Nephron (organoid): ENCODE results near the gene KBTBD12.

Source experiments
- H3K27ac Mint-ChIP-seq, 3 experiments: 2 replicates each; pipeline ENCODE4 v1.8.0; 2020; ENCODE audit warnings: mixed read lengths in 3 of 3, mild to moderate bottlenecking in 2 of 3, moderate library complexity in 1 of 3
- H3K27me3 Mint-ChIP-seq: 2 replicates; pipeline ENCODE4 v1.8.0; 2021; ENCODE audit warnings: low read depth, mild to moderate bottlenecking, moderate library complexity, mixed read lengths
- H3K36me3 Mint-ChIP-seq: 2 replicates; pipeline ENCODE4 v1.8.0; 2020; ENCODE audit warnings: low read depth, mixed read lengths
- H3K4me1 Mint-ChIP-seq: 2 replicates; pipeline ENCODE4 v1.8.0; 2020; ENCODE audit warnings: mixed read lengths
- H3K4me3 Mint-ChIP-seq, 3 experiments: 2 replicates each; pipeline ENCODE4 v1.8.0; 2020; ENCODE audit warnings: mild to moderate bottlenecking in 3 of 3, mixed read lengths in 3 of 3, moderate library complexity in 2 of 3
- H3K9me3 Mint-ChIP-seq: 2 replicates; pipeline ENCODE4 v1.8.0; 2020; ENCODE audit warnings: mixed read lengths
- CTCF ChIP-seq, 3 experiments: fragments of 200-600 bp; sonication (generic); IDR thresholded peaks; one replicate each; pipeline ENCODE4 v1.5.0; 2021; ENCODE audit warnings: antibody characterized with exemption in 3 of 3; ENCODE audit not compliant: unreplicated experiment in 3 of 3

The KBTBD12 gene

GRCh38 chr3:127992127-127992526, 77.1 kb downstream of the KBTBD12 start:
- Mint-ChIP-seq H3K27ac (no peak overlapping the region), H3K4me3 (no peak overlapping the region), H3K9me3 (no peaks in the 10 kb centered on the region), H3K36me3 (no peaks in the 10 kb centered on the region), H3K4me1 (peaks cover 5% of the 10 kb centered on the region), H3K27me3 (peaks cover 3% of the 10 kb centered on the region)
- TF ChIP-seq CTCF (IDR thresholded peaks at IDR 0.05; ENCODE audit: unreplicated experiment in 3 of 3): no peak

- peaks cover 9% of the 10 kb centered on the region for H3K4me1 Mint-ChIP-seq
- TF ChIP-seq CTCF (IDR thresholded peaks at IDR 0.05; ENCODE audit: unreplicated experiment in 3 of 3): no peak
- H3K4me3 Mint-ChIP-seq: no peak overlapping the region
- no peaks in the 10 kb centered on the region for H3K27me3 Mint-ChIP-seq
- H3K27ac Mint-ChIP-seq: no peak overlapping the region
- H3K36me3 Mint-ChIP-seq: no peaks in the 10 kb centered on the region
- no peaks in the 10 kb centered on the region for H3K9me3 Mint-ChIP-seq
Observed at GRCh38 chr3:127994011-127994410, 79.0 kb downstream of the KBTBD12 start.

- Mint-ChIP-seq H3K4me1 (peaks cover 9% of the 10 kb centered on the region), H3K4me3 (no peak overlapping the region), H3K27ac (no peak overlapping the region), H3K9me3 (peaks cover 7% of the 10 kb centered on the region), H3K27me3 (peaks cover 3% of the 10 kb centered on the region), H3K36me3 (no peaks in the 10 kb centered on the region)
- no peak for TF ChIP-seq CTCF (IDR thresholded peaks at IDR 0.05; ENCODE audit: unreplicated experiment in 3 of 3)
Observed at GRCh38 chr3:127997016-127997415, 82.0 kb downstream of the KBTBD12 start.

- H3K27ac Mint-ChIP-seq: no peak overlapping the region
- H3K4me1 Mint-ChIP-seq: peaks cover 9% of the 10 kb centered on the region
- no peak for TF ChIP-seq CTCF (IDR thresholded peaks at IDR 0.05; ENCODE audit: unreplicated experiment in 3 of 3)
- H3K36me3 Mint-ChIP-seq: no peaks in the 10 kb centered on the region
- peaks cover 6% of the 10 kb centered on the region for H3K27me3 Mint-ChIP-seq
- H3K9me3 Mint-ChIP-seq: peaks cover 7% of the 10 kb centered on the region
- H3K4me3 Mint-ChIP-seq: no peak overlapping the region
Observed at GRCh38 chr3:127997961-127998360, 82.9 kb downstream of the KBTBD12 start.

- Mint-ChIP-seq H3K27ac (no peak overlapping the region), H3K4me1 (peaks cover 9% of the 10 kb centered on the region), H3K9me3 (peaks cover 7% of the 10 kb centered on the region), H3K27me3 (peaks cover 6% of the 10 kb centered on the region), H3K4me3 (no peak overlapping the region), H3K36me3 (no peaks in the 10 kb centered on the region)
- no peak for TF ChIP-seq CTCF (IDR thresholded peaks at IDR 0.05; ENCODE audit: unreplicated experiment in 3 of 3)
Observed at GRCh38 chr3:127998596-127998995, 83.6 kb downstream of the KBTBD12 start.

- no peak overlapping the region for H3K4me3 Mint-ChIP-seq
- H3K36me3 Mint-ChIP-seq: no peaks in the 10 kb centered on the region
- no peak overlapping the region for H3K27ac Mint-ChIP-seq
- H3K4me1 Mint-ChIP-seq: peaks cover 9% of the 10 kb centered on the region
- TF ChIP-seq CTCF (IDR thresholded peaks at IDR 0.05; ENCODE audit: unreplicated experiment in 3 of 3): no peak
- peaks cover 7% of the 10 kb centered on the region for H3K9me3 Mint-ChIP-seq
- H3K27me3 Mint-ChIP-seq: peaks cover 11% of the 10 kb centered on the region
Observed at GRCh38 chr3:127999509-128000106, 84.6 kb downstream of the KBTBD12 start.
